ENCODE data around the gene IKBKG. TPM values are rescaled to one million over a fixed set of nuclear protein-coding genes. Genes with fewer than 3 reads are reported as not detected.
"Not testable (repeated sequence)": the region's sequence is repeated elsewhere in the genome, so short reads cannot be mapped to it uniquely, and the experiment has no call there.

IKBKG gene

GRCh38 chrX:154608823-154609222 is 61.4 kb downstream of the IKBKG start:
- H4K8ac ChIP-seq (ENCODE audit: low read depth, low read length); H3K4ac ChIP-seq (ENCODE audit: low read length); DNase-seq (ENCODE audit: low spot score); H3K36me3 ChIP-seq (replicated peaks in 1 of 2; ENCODE audit: control insufficient read depth in 2 of 2, insufficient read depth in 2 of 2, low read length in 2 of 2); H3K18ac ChIP-seq (ENCODE audit: low read length); H2BK15ac ChIP-seq (ENCODE audit: low read length); H4K91ac ChIP-seq (ENCODE audit: low read depth, low read length, poor library complexity); H3K4me3 ChIP-seq (ENCODE audit: low read length in 2 of 2); H2BK120ac ChIP-seq (ENCODE audit: low read depth, low read length); H3K27ac ChIP-seq (replicated peaks; ENCODE audit: low read length); H3K14ac ChIP-seq (ENCODE audit: low read length); H3K9me3 ChIP-seq (replicated peaks in 1 of 2; ENCODE audit: control insufficient read depth in 2 of 2, insufficient read depth in 1 of 2, low read depth in 1 of 2, low read length in 2 of 2); H3K4me2 ChIP-seq (ENCODE audit: insufficient read depth, low read length, poor library complexity, severe bottlenecking); H3K79me1 ChIP-seq (ENCODE audit: low read depth, low read length); H3K23ac ChIP-seq (ENCODE audit: low read depth, low read length, poor library complexity); H2AFZ ChIP-seq (ENCODE audit: low read length); H3K9ac ChIP-seq (ENCODE audit: low read depth, low read length, poor library complexity); H2AK5ac ChIP-seq (ENCODE audit: low read depth, low read length); H2BK12ac ChIP-seq (ENCODE audit: low read length); H2BK5ac ChIP-seq (ENCODE audit: low read length); H3K4me1 ChIP-seq (ENCODE audit: control insufficient read depth in 2 of 2, insufficient read depth in 1 of 2, low read depth in 1 of 2, low read length in 2 of 2): not testable (repeated sequence)
- no CpG with 5 or more reads among the region's 12 CpGs for WGBS, 2 donors (ENCODE audit: extremely low coverage in 2 of 2, insufficient read length in 2 of 2, insufficient replicate concordance in 1 of 2)
- H3K27me3 ChIP-seq (ENCODE audit: control insufficient read depth in 3 of 3, insufficient read depth in 3 of 3, low read depth in 1 of 3, low read length in 3 of 3): peaks cover 0 to 17% (median 0%) of the 10 kb centered on the region in 3 experiments

GRCh38 chrX:154611146-154611545 is 63.7 kb downstream of the IKBKG start:
- H3K9ac ChIP-seq (ENCODE audit: low read depth, low read length, poor library complexity); H3K23ac ChIP-seq (ENCODE audit: low read depth, low read length, poor library complexity); DNase-seq (ENCODE audit: low spot score); H3K9me3 ChIP-seq (replicated peaks in 1 of 2; ENCODE audit: control insufficient read depth in 2 of 2, insufficient read depth in 1 of 2, low read depth in 1 of 2, low read length in 2 of 2); H2AK5ac ChIP-seq (ENCODE audit: low read depth, low read length); H3K4me1 ChIP-seq (ENCODE audit: control insufficient read depth in 2 of 2, insufficient read depth in 1 of 2, low read depth in 1 of 2, low read length in 2 of 2); H2BK15ac ChIP-seq (ENCODE audit: low read length); H3K18ac ChIP-seq (ENCODE audit: low read length); H3K4ac ChIP-seq (ENCODE audit: low read length); H2AFZ ChIP-seq (ENCODE audit: low read length); H3K36me3 ChIP-seq (replicated peaks in 1 of 2; ENCODE audit: control insufficient read depth in 2 of 2, insufficient read depth in 2 of 2, low read length in 2 of 2); H2BK120ac ChIP-seq (ENCODE audit: low read depth, low read length); H3K4me2 ChIP-seq (ENCODE audit: insufficient read depth, low read length, poor library complexity, severe bottlenecking); H2BK12ac ChIP-seq (ENCODE audit: low read length); H4K8ac ChIP-seq (ENCODE audit: low read depth, low read length); H3K4me3 ChIP-seq (ENCODE audit: low read length in 2 of 2); H3K27ac ChIP-seq (replicated peaks; ENCODE audit: low read length); H4K91ac ChIP-seq (ENCODE audit: low read depth, low read length, poor library complexity); H3K79me1 ChIP-seq (ENCODE audit: low read depth, low read length); H3K14ac ChIP-seq (ENCODE audit: low read length); H2BK5ac ChIP-seq (ENCODE audit: low read length): not testable (repeated sequence)
- no CpG with 5 or more reads among the region's 12 CpGs for WGBS, 2 donors (ENCODE audit: extremely low coverage in 2 of 2, insufficient read length in 2 of 2, insufficient replicate concordance in 1 of 2)
- peaks cover 0 to 17% (median 0%) of the 10 kb centered on the region in 3 experiments for H3K27me3 ChIP-seq (ENCODE audit: control insufficient read depth in 3 of 3, insufficient read depth in 3 of 3, low read depth in 1 of 3, low read length in 3 of 3)

GRCh38 chrX:154613586-154613985 is 66.2 kb downstream of the IKBKG start:
- H3K4me2 ChIP-seq (ENCODE audit: insufficient read depth, low read length, poor library complexity, severe bottlenecking); H3K36me3 ChIP-seq (replicated peaks in 1 of 2; ENCODE audit: control insufficient read depth in 2 of 2, insufficient read depth in 2 of 2, low read length in 2 of 2); H2BK15ac ChIP-seq (ENCODE audit: low read length); H4K8ac ChIP-seq (ENCODE audit: low read depth, low read length); H3K4me1 ChIP-seq (ENCODE audit: control insufficient read depth in 2 of 2, insufficient read depth in 1 of 2, low read depth in 1 of 2, low read length in 2 of 2); H2AK5ac ChIP-seq (ENCODE audit: low read depth, low read length); H4K91ac ChIP-seq (ENCODE audit: low read depth, low read length, poor library complexity); H3K79me1 ChIP-seq (ENCODE audit: low read depth, low read length); H2BK120ac ChIP-seq (ENCODE audit: low read depth, low read length); H3K23ac ChIP-seq (ENCODE audit: low read depth, low read length, poor library complexity); DNase-seq (ENCODE audit: low spot score); H2BK5ac ChIP-seq (ENCODE audit: low read length); H3K9ac ChIP-seq (ENCODE audit: low read depth, low read length, poor library complexity); H3K9me3 ChIP-seq (replicated peaks in 1 of 2; ENCODE audit: control insufficient read depth in 2 of 2, insufficient read depth in 1 of 2, low read depth in 1 of 2, low read length in 2 of 2); H3K4ac ChIP-seq (ENCODE audit: low read length); H3K18ac ChIP-seq (ENCODE audit: low read length); H3K14ac ChIP-seq (ENCODE audit: low read length); H2BK12ac ChIP-seq (ENCODE audit: low read length); H3K27me3 ChIP-seq (ENCODE audit: control insufficient read depth in 3 of 3, insufficient read depth in 3 of 3, low read depth in 1 of 3, low read length in 3 of 3); H2AFZ ChIP-seq (ENCODE audit: low read length); H3K4me3 ChIP-seq (ENCODE audit: low read length in 2 of 2); H3K27ac ChIP-seq (replicated peaks; ENCODE audit: low read length): not testable (repeated sequence)
- no CpG with 5 or more reads among the region's 12 CpGs for WGBS, 2 donors (ENCODE audit: extremely low coverage in 2 of 2, insufficient read length in 2 of 2, insufficient replicate concordance in 1 of 2)

Small RNA genes within 50 kb of the gene (small RNA-seq; reads per million reads assigned to genes)
- not detected for gene AC244090.1 (ENCODE audit: insufficient read depth)

All from neuronal stem cell (in vitro differentiated cells).